Left lung (tissue), 10 donors: ENCODE measurements around the gene GP1BA. TPM values are rescaled to one million over a fixed set of nuclear protein-coding genes. Genes with fewer than 3 reads are reported as not detected.

Experiments used
- ATAC-seq: fragments of 200-7000 bp; cut with Tn5 transposase; one replicate; pipeline ENCODE4 v1.9.1; 2020; ENCODE audit warnings: moderate library complexity
- DNase-seq, 4 donors: peaks; one replicate each; pipeline ENCODE4 v3.0.0-alpha.2; 2013 to 2020
- H3K27ac ChIP-seq, 2 donors: fragments of 200-600 bp; sonication (generic) in 1 of 2; one replicate each; pipeline versions ENCODE4 v1.5.0 to v1.8.0; 2020 to 2021
- H3K27me3 ChIP-seq, 2 donors: fragments of 200-600 bp; sonication (generic) in 1 of 2; one replicate each; pipeline versions ENCODE4 v1.5.0 to v1.8.0; 2020 to 2021
- H3K36me3 ChIP-seq, 2 donors: fragments of 200-600 bp; sonication (generic) in 1 of 2; one replicate each; pipeline versions ENCODE4 v1.5.0 to v1.8.0; 2020 to 2021
- H3K4me1 ChIP-seq, 2 donors: fragments of 200-600 bp; one replicate each; pipeline ENCODE4 v1.8.0; 2021
- H3K4me3 ChIP-seq, 2 donors: fragments of 200-600 bp; sonication (generic) in 1 of 2; one replicate each; pipeline versions ENCODE4 v1.5.0 to v1.8.0; 2020 to 2021; ENCODE audit warnings: mild to moderate bottlenecking in 1 of 2
- H3K9me3 ChIP-seq, 2 donors: fragments of 200-600 bp; sonication (generic) in 1 of 2; one replicate each; pipeline versions ENCODE4 v1.5.0 to v1.8.0; 2020 to 2021
- CTCF ChIP-seq, 2 donors: fragments of 200-600 bp; sonication (generic) in 1 of 2; IDR thresholded peaks; one replicate each; pipeline versions ENCODE4 v1.5.0 to v1.8.0; 2021; ENCODE audit warnings: antibody characterized with exemption in 2 of 2
- intact Hi-C, 2 donors: fragments of 100-400 bp; cut with DNase I; formaldehyde crosslinking; loops; one replicate each; pipeline versions ENCODE4 v1.11.2 to v1.14.2; 2022
- polyA plus RNA-seq, 6 donors: library from polyadenylated mRNA; unstranded; fragments of 120-200 nt; gene quantifications; one replicate each; pipeline ENCODE4 v1.2.1, GENCODE V29; 2013; ENCODE audit not compliant: insufficient read length in 6 of 6
- total RNA-seq, 2 donors: library from RNA; stranded (reverse); fragmentation: NEBNext Ultra II Directional; extraction: Animal tissue kit (Norgen Biotek cat#: 25700); gene quantifications; one replicate each; pipeline ENCODE4 v1.2.1, GENCODE V29; 2021
- donor health status: DM: no; HTN: yes; CAD: no.
- donor health status: DM: no; HTN: no; CAD: no.

The GP1BA gene
- total and polyA plus RNA-seq, 8 donors = 0.31 to 3.7 (median 3.4) TPM

DNA sequence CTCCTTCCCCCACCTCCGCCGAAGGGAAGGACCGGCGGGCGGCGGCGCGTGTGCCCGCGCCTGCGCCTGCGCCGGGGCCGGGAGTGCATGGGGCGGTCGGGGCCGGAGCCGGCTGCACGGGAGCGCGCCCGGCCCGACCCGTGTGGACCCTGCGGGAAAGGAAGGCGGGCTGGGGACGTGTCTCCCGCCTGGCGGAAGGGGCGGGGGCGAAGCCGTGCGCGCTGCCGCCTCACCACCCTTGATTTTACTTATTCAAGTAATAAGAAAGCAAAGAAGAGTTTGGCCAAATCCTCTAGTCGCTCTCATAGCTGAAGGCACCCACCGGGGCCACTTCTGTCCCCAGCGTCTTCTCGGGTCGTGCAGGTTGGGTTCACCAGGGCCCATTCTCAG, 16.8 kb downstream of the GP1BA start:
- DNase-seq (peak in 3 of 4 donors; percentile 89 to 96 (median 94)), ATAC-seq (peak; percentile 77)
- Histone ChIP-seq H3K4me1 (peaks cover 21 to 52% of the 10 kb centered on the region in 2 donors), H3K9me3 (no peaks in the 10 kb centered on the region), H3K27ac (peak overlapping the region; percentile 99 to 100), H3K36me3 (peaks cover 0 to 35% of the 10 kb centered on the region in 2 donors), H3K4me3 (peak overlapping the region; percentile 87 to 100), H3K27me3 (no peaks in the 10 kb centered on the region)
- intact Hi-C loops = no loop called here
- no peak for TF ChIP-seq CTCF (IDR thresholded peaks at IDR 0.05)

GRCh38 chr17:4949321-4950074, 17.4 kb downstream of the GP1BA start:
- Histone ChIP-seq H3K9me3 (no peaks in the 10 kb centered on the region), H3K4me3 (peak overlapping the region; percentile 87 to 100), H3K36me3 (peaks cover 0 to 29% of the 10 kb centered on the region in 2 donors), H3K27me3 (no peaks in the 10 kb centered on the region), H3K4me1 (peaks cover 21 to 46% of the 10 kb centered on the region in 2 donors), H3K27ac (peak overlapping the region; percentile 99 to 100)
- peak; percentile 43 to 95 (median 79) for DNase-seq
- intact Hi-C loops = no loop called here
- ATAC-seq = peak; percentile 55
- TF ChIP-seq CTCF (IDR thresholded peaks at IDR 0.05) = no peak

- DNase-seq = peak in 2 of 4 donors; percentile 72 to 91
- Histone ChIP-seq H3K36me3 (peaks cover 0 to 22% of the 10 kb centered on the region in 2 donors), H3K9me3 (no peaks in the 10 kb centered on the region), H3K4me1 (peaks cover 16 to 39% of the 10 kb centered on the region in 2 donors), H3K4me3 (peak overlapping the region; percentile 87 to 100), H3K27me3 (no peaks in the 10 kb centered on the region), H3K27ac (peak overlapping the region; percentile 99 to 100)
- no peak for TF ChIP-seq CTCF (IDR thresholded peaks at IDR 0.05)
- intact Hi-C loops = no loop called here
- no peak for ATAC-seq
Observed at GRCh38 chr17:4950075-4950745, 18.1 kb downstream of the GP1BA start.

DNA sequence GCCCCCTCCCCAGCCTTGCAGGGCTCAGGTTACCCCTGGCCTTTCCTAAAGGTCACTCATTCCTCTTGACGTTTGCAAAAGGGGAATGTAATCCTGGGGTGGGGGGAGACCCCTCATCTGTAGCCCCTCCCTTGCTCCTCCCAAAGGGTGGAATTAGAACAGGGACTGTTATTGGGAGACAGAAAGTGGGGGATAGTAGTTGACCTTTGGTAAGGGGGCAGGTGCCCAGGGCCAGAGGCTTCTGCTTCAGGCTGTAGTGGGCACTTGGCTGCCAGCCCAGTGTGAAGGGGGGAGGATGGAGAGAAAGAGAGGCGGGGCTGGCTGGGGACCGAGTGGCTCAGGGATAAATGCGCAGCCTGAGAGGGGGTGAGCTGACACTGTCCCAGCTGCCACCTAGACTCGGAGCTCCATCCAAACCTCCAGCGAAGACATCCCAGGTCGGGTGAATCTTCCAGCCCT, 18.7 kb downstream of the GP1BA start, which contains the start of gene ENO3:
TSS of gene ENO3 (plus strand) at position 374 of the 459 bp plus-strand sequence. CDS start 711 bp downstream, outside the sequence.
- Histone ChIP-seq H3K27ac (peak within 1 kb of the TSS; percentile 99 to 100), H3K4me3 (peak within 1 kb of the TSS; percentile 87 to 100), H3K36me3 (peaks cover 0 to 16% of the 10 kb centered on the region in 2 donors), H3K27me3 (no peaks in the 10 kb centered on the region), H3K4me1 (peaks cover 11 to 33% of the 10 kb centered on the region in 2 donors), H3K9me3 (no peaks in the 10 kb centered on the region)
- peak in 1 of 4 donors; percentile 69 for DNase-seq
- no peak for ATAC-seq
- TF ChIP-seq CTCF (IDR thresholded peaks at IDR 0.05) = no peak
- intact Hi-C loops = no loop called here

DNA sequence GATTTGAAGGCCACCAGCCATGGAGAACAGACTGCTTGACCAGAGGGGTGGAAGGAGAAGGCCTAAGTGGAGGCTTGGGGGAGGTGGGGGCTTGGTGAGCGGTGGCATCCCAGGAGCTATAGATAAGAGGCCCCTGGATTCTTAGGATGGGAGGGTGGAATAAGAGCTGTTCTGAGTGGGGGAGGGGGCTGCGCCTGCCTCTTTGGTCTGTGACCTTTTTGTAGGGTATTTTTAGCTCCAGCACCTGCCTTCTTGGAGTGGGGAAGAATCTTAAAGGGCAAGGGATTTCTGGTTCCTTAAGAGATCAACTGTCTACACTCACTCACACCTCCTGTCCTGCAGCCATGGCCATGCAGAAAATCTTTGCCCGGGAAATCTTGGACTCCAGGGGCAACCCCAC, 19.4 kb downstream of the GP1BA start:
- intact Hi-C loops = no loop called here
- Histone ChIP-seq H3K4me1 (peaks cover 4 to 26% of the 10 kb centered on the region in 2 donors), H3K27ac (peak overlapping the region in 1 of 2 donors; percentile 100), H3K36me3 (peaks cover 0 to 9% of the 10 kb centered on the region in 2 donors), H3K4me3 (no peak overlapping the region), H3K27me3 (no peaks in the 10 kb centered on the region), H3K9me3 (no peaks in the 10 kb centered on the region)
- ATAC-seq (no peak), DNase-seq (peak in 1 of 4 donors; percentile 43)
- TF ChIP-seq CTCF (IDR thresholded peaks at IDR 0.05) = no peak
